SHP77 treated with DMSO at 0.1 percent for 48 hours (cell line): ENCODE data around the gene GUK1.

Experiments
- DNase-seq: peaks from one replicate; lab custom pipeline; 2025; lab: John Stamatoyannopoulos, UW

The GUK1 gene

GRCh38 chr1:228150461-228151179 is 10.5 kb downstream of the GUK1 start:
- DNase-seq, result no peak

- DNase-seq, result no peak
These were observed 11.3 kb downstream of the GUK1 start for GRCh38 chr1:228151180-228151925.

DNA sequence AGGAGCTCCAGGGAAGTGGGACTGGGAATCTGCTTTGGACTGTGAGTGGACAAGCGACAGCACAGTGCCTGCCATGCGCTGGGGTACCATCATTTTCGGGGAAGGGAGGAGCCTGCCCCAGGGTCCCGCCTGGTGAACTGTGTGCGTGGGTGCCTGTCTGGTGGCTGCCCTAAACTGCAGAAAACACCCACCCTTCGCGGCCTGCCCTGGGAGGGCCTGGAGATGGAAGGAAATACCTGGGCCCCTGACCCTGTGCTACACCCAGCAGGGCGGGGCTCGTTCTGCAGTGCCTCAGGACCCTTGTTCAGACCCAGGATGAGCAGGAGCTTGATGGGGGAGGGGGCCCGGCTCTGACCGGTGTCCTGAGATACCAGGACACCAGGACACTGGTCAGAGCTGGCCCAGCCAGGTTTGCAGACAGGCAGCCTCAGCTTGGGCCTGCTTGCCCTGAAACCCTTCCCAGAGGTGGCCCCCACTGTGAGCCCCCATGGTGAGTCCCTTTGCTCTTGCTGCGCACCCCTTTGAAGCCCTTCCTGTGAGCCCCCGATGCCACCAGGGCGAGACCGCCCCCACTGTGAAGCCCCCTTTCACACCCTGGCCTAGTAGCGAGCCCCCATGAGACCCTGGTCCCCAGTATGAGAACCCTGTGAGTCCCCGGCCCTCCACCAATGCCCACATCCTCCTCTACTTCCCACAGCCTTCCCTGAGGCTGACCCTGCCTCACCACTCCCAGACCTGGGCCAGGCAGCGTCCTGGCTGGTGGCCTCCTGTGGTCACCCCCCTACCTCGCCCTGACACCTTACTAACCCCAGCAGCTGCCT is 12.2 kb downstream of the GUK1 start:
- no peak for DNase-seq

DNA sequence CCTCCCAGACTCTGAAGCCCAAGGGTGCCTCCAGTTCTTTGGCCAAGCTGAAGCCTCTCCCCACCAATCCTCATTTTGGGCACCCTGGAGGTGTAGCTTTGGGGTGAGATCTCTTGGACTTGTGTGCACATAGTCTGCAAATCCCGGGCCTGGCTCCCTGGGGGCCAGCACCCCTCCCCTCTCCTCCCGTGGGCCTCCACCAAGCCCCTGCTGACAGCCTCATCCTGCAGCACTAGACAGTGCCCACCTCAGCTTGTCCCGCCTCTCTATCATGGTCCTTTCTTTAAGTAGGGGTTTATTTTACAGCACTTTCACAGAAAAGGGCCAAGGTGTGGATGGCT is 12.8 kb downstream of the GUK1 start:
- no peak for DNase-seq

DNA sequence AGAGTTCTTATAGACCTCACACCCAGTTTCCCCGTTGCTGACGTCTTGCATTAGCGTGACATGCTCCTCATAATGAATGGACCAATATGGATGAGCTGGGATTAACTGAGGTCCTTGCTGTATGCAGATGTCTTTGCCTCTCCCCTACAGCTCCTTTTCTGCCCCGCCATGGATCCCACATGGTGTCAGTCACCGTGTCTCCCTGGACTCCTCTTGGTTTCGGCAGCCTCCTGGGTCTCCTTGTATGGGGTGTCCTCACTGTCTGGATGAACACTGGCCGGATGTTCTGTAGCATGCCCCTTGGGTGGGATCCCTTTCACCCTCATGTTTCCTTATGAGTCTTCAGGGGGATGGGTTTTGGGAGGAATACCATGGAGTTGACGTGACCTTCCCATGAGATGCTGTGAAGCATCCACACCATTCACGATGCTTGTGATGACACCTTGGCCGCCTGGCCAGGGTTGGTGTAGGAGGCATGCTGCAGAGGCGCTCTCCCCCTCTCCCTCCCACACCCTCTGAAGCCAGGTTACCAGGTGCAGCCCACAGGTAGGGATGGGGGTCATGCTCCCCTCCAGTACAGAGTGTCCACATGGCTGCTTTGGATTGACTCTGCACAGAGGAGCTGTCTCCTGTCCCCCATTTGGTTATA is 14.1 kb downstream of the GUK1 start:
- DNase-seq, result no peak

DNA sequence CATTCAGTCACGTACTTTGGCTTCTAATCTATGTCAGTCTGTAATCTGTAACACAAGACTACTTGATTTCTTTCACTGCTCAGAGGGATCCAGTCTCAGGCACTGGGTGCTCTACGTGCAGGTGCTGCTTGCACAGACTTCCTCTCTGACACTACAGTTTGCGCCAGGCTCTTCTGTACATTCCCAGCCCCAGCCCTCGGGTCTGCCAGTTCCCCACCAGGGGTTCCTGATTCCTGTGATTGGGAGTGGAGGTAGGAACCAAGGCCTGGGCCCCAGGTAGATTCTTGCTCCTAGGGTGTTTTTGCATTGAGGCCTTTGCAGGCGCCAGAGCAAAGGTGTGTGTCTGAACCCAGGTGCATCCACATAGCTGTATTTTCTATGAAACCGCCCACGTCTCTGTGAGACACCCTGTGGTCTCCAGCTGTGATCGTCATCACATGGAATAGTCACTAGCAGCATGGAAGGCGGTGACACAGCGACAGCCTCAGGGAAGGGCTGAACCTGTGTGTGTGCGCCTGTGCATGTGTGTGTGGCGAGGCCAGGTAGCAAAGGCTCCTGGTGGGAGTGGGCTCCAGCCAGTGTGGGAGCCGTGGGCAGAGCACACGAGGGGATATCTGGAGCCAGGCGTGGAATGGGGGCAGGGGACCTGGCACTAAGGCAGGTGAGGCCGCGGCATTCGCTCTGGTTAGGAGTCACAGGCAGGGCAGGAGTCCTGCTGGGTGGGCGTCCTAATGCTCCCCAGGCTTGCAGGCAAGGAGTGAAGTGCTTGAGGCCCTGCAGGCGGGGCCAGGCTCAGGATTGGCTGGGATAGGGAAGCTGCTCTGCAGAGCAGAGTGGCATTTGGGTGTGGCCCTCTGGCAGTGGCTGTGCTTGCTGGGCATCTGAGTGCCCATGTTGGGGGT is 14.8 kb downstream of the GUK1 start:
- DNase-seq, result no peak

DNA sequence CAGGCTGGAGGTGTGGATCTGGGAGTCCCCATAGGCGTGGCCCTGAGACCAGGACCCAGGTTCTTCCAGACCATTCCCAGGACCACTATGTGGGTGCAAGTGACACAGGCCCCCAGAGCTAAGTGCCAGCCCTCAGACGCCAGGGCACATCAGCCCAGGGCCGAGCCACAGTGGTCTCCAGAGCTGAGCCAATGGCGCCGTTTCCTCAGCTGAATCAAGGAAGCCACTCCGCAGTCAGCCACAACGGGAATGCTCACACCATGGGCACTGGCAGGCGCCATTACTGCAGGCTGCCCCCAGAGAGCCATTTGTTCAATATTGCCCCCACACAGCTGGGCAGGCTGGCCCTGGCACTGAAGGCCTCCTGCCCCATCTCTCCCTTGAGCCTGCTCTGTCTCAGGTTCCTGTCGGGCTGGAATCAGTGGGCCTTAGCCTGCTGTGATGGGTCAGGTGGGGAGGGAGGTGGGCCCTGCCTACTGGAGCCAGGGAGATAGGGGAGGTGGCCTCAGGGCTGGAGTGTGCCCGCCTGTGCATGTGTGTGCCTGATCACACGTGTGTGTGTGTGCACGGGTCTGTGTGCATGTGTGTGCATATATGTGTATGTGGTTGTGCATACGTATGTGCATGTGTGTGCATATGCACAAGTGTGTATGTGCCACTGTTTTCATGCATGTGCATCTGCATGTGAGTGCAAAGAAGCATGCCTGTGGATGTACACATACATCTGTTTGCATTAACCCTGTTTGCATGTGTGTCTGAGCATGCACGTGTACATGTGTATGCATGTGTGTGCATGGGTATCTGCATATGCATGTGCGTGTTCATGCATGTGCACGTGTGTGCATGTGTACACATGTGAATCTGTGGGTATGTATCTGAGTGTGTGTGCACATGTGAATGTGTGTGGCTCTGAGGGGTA is 15.8 kb downstream of the GUK1 start:
- no peak for DNase-seq

DNA sequence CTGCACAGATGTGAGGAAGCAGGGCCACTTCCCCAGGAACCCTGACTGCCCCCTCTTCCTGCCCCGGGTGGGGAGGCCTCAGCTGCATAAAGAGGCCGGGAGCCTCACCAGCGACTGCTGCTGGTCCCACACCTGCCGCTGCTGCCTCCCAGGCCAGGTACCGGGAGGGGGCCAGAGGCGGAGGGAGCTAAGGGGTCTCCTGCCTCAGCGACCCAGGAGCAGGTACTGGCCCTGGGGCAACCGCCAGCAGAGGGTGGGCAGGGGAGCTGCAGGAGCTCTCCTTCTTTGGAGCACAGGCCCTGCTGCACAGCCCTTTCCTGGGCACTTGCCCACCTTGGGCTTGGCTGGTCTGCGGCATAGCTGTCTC is 16.4 kb downstream of the GUK1 start:
- DNase-seq, result no peak

- no peak for DNase-seq
These were observed 17.1 kb downstream of the GUK1 start for GRCh38 chr1:228156941-228157728.

GRCh38 chr1:228157729-228158126 is 17.6 kb downstream of the GUK1 start:
- no peak for DNase-seq

GRCh38 chr1:228158151-228159007 is 18.3 kb downstream of the GUK1 start:
- DNase-seq, result no peak

DNA sequence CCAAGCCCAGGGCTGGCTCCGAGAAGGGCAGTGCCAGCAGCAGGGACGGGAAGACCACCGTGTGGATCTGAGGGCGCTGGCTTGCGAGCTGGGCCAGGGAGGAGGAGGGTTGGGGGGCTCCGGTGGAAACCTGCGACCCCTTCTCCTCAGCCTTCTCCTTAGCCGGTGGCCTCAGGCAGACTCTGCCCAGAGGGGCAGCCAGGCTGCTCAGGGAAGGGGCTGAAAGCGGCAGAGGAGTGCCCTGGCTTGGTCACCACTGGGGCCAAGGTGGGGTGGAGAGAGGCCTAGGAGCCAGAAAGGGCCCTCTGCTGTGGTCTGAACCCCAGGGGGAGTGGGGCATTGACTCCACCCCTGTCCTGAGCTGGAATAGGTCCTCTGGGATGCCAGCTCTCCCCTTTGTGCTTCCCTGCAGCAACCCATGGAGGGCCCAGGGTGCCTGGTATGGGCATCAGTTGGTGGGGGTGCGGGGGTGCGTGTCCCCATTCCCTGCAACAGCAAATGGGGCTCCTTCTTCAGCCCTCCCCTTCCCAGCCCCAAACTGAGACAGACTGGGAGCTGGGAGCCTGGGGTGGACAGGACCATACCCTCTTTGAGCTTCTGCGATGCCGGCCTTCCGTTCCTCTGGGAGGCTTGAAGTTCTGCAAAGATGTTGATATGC is 19.1 kb downstream of the GUK1 start:
- DNase-seq, result no peak

GRCh38 chr1:228160201-228160761 is 20.2 kb downstream of the GUK1 start:
- DNase-seq, result no peak

DNA sequence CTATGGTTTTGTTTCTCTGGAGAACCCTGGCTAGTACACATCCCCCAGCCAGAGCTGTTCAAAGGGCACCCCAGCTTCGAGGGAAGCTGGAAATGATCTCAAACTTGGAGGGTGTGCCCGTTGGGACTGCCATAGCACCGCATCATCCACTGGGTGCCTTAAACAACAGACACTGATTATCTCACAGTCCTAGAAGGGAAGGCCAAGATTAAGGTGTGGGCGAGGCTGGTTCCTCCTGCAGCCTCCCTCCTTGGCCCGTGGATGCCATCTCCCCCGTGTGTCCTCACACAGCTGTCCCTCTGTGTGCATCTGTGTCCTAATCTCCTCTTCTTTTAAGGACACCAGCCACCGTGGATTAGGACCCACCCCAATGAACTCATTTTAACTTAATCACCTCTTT is 21.3 kb downstream of the GUK1 start:
- DNase-seq, result no peak

- no peak for DNase-seq
These were observed 21.8 kb downstream of the GUK1 start for GRCh38 chr1:228161866-228162265.

GRCh38 chr1:228162286-228163006 is 22.4 kb downstream of the GUK1 start:
- DNase-seq, result no peak
